Type B pancreatic cell (in vitro differentiated cells): ENCODE measurements around the gene GRIK2. TPM values are rescaled to one million over a fixed set of nuclear protein-coding genes. Genes with fewer than 3 reads are reported as not detected.

Experiments used
- DNase-seq: peaks from one replicate; pipeline ENCODE4 v3.0.0; 2021; ENCODE audit warnings: mixed read lengths; ENCODE audit not compliant: unreplicated experiment; ENCODE audit errors: extremely low spot score
- H3K27ac Mint-ChIP-seq: 2 replicates; pipeline ENCODE4 v1.8.0; 2021; ENCODE audit warnings: mild to moderate bottlenecking, mixed read lengths
- H3K27me3 Mint-ChIP-seq: 2 replicates; pipeline ENCODE4 v1.8.0; 2021; ENCODE audit warnings: mixed read lengths
- H3K36me3 Mint-ChIP-seq: 2 replicates; pipeline ENCODE4 v1.8.0; 2021; ENCODE audit warnings: mixed read lengths
- H3K4me1 Mint-ChIP-seq: one replicate; pipeline ENCODE4 v1.8.0; 2021; ENCODE audit warnings: mixed read lengths; ENCODE audit not compliant: unreplicated experiment
- H3K4me3 Mint-ChIP-seq: 2 replicates; pipeline ENCODE4 v1.8.0; 2021; ENCODE audit warnings: mild to moderate bottlenecking, mixed read lengths
- H3K9me3 Mint-ChIP-seq: 2 replicates; pipeline ENCODE4 v1.8.0; 2021; ENCODE audit warnings: mixed read lengths
- total RNA-seq: library from RNA; stranded (reverse); gene quantifications from 2 replicates; pipeline ENCODE4 v1.2.1, GENCODE V29; 2021; ENCODE audit warnings: low replicate concordance
- TF ChIP-seq, protein P1 (sequence below): fragments of 200-600 bp; sonication (generic); conservative IDR thresholded peaks from 2 replicates; pipeline ENCODE4 v1.5.0; 2021; ENCODE audit warnings: antibody characterized with exemption, mild to moderate bottlenecking

Gene GRIK2
- total RNA-seq, 1 donor from 2014 or later, result 4.8 TPM

DNA sequence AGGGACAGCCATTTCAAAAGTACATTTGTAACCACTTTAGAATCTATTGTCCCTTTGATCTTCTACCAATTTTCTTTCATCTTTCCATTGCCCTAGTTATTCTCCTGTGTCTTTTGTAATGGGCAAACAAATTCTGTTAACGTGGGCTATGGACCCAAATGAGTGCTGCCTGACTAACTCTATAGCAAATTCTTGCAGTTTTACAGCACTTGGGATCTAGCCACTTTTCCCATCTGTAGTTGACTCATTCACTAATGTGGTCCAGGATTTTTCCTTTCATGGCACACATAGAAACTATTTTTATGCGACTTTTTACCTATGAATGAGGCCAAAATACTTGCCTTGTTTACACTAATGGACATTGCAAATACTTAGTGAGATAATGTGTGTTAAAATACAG is 52.0 kb downstream of the GRIK2 start:
- Mint-ChIP-seq H3K27ac (no peak overlapping the region), H3K27me3 (no peaks in the 10 kb centered on the region), H3K4me3 (no peak overlapping the region), H3K9me3 (no peaks in the 10 kb centered on the region), H3K4me1 (no peaks in the 10 kb centered on the region), H3K36me3 (no peaks in the 10 kb centered on the region)
- TF ChIP-seq, protein P1, sequence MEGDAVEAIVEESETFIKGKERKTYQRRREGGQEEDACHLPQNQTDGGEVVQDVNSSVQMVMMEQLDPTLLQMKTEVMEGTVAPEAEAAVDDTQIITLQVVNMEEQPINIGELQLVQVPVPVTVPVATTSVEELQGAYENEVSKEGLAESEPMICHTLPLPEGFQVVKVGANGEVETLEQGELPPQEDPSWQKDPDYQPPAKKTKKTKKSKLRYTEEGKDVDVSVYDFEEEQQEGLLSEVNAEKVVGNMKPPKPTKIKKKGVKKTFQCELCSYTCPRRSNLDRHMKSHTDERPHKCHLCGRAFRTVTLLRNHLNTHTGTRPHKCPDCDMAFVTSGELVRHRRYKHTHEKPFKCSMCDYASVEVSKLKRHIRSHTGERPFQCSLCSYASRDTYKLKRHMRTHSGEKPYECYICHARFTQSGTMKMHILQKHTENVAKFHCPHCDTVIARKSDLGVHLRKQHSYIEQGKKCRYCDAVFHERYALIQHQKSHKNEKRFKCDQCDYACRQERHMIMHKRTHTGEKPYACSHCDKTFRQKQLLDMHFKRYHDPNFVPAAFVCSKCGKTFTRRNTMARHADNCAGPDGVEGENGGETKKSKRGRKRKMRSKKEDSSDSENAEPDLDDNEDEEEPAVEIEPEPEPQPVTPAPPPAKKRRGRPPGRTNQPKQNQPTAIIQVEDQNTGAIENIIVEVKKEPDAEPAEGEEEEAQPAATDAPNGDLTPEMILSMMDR, result no peak
- DNase-seq, result no peak

DNA sequence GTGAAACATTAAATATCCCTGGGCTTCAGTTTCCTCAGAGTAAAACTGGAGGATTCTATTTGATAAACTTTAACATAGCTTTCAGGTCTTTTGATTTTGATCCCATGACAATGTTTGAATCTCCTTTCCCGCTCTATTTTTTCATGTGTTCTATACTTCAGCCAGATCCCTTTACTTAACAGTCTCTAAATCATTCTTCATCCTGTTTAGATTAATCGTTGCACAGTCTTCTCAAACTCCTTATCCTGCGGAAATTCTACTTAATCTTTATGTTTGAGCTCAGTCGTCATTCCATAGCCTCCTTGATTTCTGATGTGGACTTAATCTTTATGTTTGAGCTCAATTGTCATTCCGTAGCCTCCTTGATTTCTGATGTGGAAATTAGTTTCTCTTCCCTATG is 57.4 kb downstream of the GRIK2 start:
- Mint-ChIP-seq H3K4me3 (no peak overlapping the region), H3K27ac (no peak overlapping the region), H3K4me1 (no peaks in the 10 kb centered on the region), H3K27me3 (no peaks in the 10 kb centered on the region), H3K9me3 (no peaks in the 10 kb centered on the region), H3K36me3 (no peaks in the 10 kb centered on the region)
- DNase-seq, result no peak
- TF ChIP-seq, protein P1, result no peak

DNA sequence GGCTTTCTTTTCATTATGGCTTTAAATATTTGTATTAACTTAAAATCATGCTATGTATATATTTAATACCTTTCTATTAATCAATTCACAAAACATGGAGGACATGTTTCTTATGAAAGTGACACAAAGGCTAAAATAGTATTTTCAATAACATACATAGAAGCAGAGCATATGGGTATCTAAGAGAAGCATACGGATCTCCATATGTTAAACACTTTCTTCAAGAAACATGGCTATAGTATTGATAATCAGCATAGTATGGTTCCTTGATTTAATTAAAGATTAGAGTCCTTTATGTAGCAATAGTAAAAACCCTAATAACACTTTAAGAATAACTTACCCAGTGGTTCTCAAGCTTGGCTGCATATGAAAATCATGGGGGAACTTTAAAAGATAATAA is 58.5 kb downstream of the GRIK2 start:
- no peaks in the 10 kb centered on the region for H3K4me1 Mint-ChIP-seq
- TF ChIP-seq, protein P1, result no peak

DNA sequence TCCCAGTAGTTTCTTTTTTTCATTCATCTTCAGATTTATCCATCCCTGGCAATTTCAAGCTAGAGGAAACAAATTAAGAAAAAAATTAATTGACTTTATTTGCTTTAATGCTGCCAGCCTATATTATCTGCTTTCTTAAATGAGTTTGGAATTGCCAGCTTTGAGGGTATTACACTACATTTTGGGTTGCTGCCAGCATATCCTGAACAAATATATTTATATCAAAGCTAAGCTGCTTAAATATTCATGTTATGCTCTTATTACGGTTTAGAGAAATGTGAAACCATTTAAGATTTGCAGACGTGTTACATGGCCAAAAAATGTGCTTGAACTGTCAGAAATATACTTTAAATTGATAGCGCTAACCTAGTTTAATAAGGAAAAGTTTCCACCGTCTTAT is 59.7 kb downstream of the GRIK2 start:
- no peak overlapping the region for H3K4me3 Mint-ChIP-seq
- H3K36me3 Mint-ChIP-seq, result no peaks in the 10 kb centered on the region
- no peak for DNase-seq
- TF ChIP-seq, protein P1, result no peak
- no peaks in the 10 kb centered on the region for H3K9me3 Mint-ChIP-seq
- H3K27ac Mint-ChIP-seq, result no peak overlapping the region
- no peaks in the 10 kb centered on the region for H3K27me3 Mint-ChIP-seq
- H3K4me1 Mint-ChIP-seq, result no peaks in the 10 kb centered on the region

More for the DNA sequence above, 58.5 kb downstream of the GRIK2 start:
- Mint-ChIP-seq H3K4me3 (no peak overlapping the region), H3K36me3 (no peaks in the 10 kb centered on the region), H3K9me3 (no peaks in the 10 kb centered on the region), H3K27me3 (no peaks in the 10 kb centered on the region), H3K27ac (no peak overlapping the region)
- DNase-seq, result no peak

DNA sequence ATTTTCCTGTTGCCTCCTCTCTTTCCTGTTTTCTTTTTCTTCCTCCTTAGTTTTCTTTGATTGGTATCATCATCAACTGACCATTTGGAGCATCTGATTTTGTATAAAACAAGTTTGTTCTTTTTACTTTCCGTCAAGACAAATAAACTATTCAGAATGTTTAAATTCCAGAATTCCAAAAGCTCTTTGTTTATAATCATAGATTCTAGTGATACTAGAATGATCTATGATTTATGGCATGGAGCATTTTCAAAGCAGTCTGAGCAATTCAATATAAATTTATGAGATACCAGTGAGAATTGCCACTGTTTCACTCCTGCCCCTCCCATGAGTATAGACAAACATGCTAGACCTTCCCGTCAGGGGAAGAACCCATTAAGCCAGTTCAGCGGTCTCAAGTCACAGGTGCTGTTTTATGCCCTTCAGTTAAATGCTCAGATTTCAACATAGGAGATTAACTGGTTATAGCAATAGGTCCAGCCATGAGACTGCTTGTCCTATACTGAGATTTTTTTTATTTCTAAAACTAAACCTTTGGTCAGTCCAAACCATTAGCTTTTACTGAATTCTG is 60.7 kb downstream of the GRIK2 start:
- Mint-ChIP-seq H3K27me3 (no peaks in the 10 kb centered on the region), H3K36me3 (no peaks in the 10 kb centered on the region), H3K4me3 (no peak overlapping the region), H3K4me1 (no peaks in the 10 kb centered on the region), H3K27ac (no peak overlapping the region), H3K9me3 (no peaks in the 10 kb centered on the region)
- DNase-seq, result no peak
- TF ChIP-seq, protein P1, result no peak

DNA sequence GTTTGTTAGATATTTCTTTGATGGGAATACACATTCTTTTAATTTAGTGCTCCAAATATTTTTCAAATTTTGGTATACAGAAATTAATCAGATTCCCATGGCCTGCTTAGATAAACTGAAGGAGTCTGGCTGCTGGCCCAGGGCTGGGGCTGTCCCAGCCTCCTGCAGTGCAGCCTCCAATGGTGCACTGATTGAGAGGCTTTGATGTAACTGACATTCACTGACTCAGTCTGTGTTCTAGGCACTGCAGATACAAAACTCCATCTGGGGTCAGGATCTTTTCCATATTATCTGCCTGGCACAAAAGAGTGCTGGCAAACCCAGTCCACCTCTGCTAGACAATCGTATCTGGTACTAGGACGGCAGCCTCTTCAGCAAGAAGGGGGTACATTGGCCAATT is 64.8 kb downstream of the GRIK2 start:
- DNase-seq, result no peak
- Mint-ChIP-seq H3K4me1 (no peaks in the 10 kb centered on the region), H3K27ac (no peak overlapping the region), H3K27me3 (no peaks in the 10 kb centered on the region), H3K9me3 (no peaks in the 10 kb centered on the region), H3K36me3 (no peaks in the 10 kb centered on the region), H3K4me3 (no peak overlapping the region)
- TF ChIP-seq, protein P1, result no peak
